Lung microvascular endothelial cell (primary cell): Measurements from ENCODE around the gene CRACR2B. TPM values are rescaled to one million over a fixed set of nuclear protein-coding genes. Genes with fewer than 3 reads are reported as not detected.

Source experiments
- DNase-seq, 2 donors: peaks; one replicate each; pipeline versions ENCODE4 v3.0.0 to v3.0.0-alpha.2; 2010; ENCODE audit warnings: low read depth in 2 of 2
- total RNA-seq: library from RNA; depleted of rRNA; stranded (reverse); fragments of >200 nt; gene quantifications from 2 replicates; pipeline ENCODE4 v1.2.1, GENCODE V29; 2014

CRACR2B gene
- total RNA-seq, 1 donor from 2014 or later = 15.9 TPM

DNA sequence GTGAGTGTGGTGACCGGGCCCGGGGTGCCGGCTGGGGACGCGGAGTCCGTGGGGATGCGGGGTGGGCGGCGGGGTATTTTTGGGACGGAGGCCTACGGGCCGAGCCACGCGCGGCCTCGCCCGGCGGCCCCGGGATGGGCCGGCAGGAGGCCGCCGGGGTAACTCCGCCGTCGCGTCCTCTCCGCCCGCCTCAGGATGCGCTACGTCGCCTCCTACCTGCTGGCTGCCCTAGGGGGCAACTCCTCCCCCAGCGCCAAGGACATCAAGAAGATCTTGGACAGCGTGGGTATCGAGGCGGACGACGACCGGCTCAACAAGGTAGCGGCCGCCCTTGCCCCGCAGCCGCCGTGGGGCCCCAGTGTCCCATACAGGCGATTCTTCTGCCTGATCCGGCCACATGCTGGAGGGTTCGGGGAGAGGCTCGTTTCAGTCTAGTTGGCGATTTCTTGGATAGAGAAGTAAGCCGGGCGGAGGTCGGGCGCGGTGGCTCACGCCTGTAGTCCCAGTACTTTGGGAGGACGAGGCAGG is 17.6 kb upstream of the CRACR2B start:
- no peak for DNase-seq

GRCh38 chr11:811446-812245 is 16.1 kb upstream of the CRACR2B start:
- DNase-seq = peak in 1 of 2 donors; percentile 59

DNA sequence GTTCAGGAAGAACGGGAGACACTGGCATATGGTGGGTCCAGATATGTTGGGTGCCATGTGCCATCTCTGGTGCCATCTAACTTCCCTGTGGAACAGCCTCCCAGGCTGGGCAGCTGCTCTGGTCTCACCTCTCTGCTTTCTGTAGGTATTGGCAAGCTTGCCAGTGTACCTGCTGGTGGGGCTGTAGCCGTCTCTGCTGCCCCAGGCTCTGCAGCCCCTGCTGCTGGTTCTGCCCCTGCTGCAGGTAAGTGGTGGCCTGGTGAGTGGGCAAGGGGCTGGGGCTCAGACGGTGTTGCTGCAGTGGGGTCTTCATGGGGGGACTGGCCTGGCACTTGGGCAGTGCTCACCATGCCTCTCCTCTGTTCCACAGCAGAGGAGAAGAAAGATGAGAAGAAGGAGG is 15.3 kb upstream of the CRACR2B start:
- no peak for DNase-seq

DNA sequence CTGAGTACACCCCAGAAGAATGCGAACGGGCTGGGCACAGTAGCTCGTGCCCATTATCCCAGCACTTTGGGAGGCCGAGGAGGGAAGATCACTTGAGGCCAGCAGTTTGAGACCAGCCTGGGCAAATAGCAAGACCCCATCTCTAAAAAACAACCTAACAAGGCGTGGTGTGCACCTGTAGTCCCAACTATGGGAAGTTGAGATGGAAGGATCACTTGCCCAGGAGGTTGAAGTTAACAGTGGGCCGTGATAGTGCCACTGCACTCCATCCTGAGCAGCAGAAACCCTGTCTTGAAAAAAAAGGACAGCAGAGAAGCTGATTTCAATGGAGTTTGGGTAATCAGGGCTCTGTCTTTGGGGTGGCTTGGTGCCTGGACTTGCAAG is 14.7 kb upstream of the CRACR2B start:
- DNase-seq = no peak

DNA sequence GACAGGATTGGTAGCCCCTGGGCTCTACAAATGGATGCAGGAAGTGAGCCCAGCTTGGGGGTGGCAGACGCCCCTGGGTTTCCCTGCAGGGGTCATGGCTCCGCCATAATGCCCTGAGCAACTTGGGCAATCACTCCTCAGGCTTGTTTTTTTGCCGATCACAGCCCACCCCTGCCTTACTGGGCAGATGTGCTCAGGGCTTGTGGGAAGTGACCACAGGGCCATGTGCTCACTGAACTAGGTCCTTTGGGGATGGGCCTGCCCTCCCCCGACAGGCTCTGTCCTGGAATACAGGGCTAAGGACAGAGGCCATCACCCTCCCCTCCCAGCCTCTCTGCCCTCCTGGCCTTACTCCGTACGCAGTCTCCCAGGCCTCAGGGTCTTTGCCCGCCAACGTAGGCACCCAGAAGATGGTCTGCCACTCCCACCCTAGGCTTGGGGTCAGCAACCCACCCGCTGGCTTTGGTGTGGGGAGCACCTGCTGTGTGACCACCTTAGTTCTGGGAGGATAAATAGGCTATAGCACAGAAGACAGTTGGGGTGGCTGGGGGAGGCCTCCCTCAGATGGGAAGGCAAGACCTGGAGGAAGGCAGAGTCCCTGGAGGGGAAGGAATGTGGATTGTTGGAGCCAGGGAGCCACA is 14.1 kb upstream of the CRACR2B start:
- DNase-seq = no peak

- no peak for DNase-seq
Observed at GRCh38 chr11:815675-816432, 11.9 kb upstream of the CRACR2B start.

DNA sequence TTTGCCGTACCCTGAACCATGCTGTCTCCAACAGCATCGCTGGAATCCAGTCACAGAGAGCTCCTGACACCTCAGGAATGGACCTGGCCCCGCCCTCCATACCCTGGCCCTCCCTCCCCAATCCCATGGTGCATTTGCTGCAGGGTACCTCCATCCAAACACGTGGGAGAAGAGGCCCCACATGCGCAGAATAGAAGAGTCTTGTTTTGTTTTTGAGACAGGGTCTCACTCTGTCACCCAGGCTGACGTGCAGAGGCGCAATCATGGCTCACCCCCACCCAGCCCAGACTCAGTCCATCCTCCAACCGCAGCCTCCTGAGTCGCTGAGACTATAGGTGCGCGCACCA is 11.3 kb upstream of the CRACR2B start:
- DNase-seq = no peak

DNA sequence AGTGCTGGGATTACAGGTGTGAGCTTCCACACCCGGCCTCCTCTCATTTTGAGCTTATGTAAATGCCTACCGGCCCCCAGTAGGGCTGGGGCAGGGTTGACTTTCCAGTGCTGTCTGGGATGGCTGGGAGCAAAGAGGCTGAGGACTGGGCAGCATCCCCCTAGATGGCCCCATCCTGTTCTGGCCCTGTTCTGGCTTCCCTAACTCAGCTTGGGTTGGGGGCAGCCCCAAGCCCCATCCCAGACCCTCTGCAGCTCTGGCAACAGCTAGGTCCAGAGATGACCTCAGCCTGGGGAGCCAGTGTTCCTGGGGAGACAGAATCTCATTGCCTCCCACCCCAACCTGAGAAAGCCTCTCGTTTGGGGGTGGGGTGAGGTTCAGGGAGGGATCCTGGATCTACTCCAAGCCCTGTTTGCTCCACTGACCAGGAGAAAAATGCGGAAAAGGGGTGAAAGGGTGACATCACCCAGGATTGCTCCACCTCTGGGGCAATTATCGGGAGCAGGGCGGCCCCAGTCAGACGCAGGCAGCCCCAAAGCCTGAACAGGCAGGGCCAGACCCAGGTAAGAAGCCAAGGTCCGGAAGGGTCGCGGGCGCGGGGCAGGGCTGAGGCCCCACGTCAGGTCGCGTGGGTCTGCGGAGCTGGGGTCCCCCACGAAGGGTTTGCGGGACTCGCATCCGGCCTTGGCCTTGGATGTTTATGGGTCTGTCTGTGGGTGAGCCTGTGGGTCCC is 9.2 kb upstream of the CRACR2B start, which contains the start of gene PNPLA2:
Gene PNPLA2 (plus strand): TSS at position 519 of the 733 bp plus-strand sequence. CDS start 805 bp downstream, outside the sequence.
- DNase-seq = no peak

- peak; percentile 89 to 93 for DNase-seq
Observed at GRCh38 chr11:819129-819931, 8.4 kb upstream of the CRACR2B start.

GRCh38 chr11:819943-820649 is 7.6 kb upstream of the CRACR2B start:
- DNase-seq = peak; percentile 77 to 92

- DNase-seq = peak in 1 of 2 donors; percentile 64
Observed at GRCh38 chr11:820655-821511, 6.8 kb upstream of the CRACR2B start.

DNA sequence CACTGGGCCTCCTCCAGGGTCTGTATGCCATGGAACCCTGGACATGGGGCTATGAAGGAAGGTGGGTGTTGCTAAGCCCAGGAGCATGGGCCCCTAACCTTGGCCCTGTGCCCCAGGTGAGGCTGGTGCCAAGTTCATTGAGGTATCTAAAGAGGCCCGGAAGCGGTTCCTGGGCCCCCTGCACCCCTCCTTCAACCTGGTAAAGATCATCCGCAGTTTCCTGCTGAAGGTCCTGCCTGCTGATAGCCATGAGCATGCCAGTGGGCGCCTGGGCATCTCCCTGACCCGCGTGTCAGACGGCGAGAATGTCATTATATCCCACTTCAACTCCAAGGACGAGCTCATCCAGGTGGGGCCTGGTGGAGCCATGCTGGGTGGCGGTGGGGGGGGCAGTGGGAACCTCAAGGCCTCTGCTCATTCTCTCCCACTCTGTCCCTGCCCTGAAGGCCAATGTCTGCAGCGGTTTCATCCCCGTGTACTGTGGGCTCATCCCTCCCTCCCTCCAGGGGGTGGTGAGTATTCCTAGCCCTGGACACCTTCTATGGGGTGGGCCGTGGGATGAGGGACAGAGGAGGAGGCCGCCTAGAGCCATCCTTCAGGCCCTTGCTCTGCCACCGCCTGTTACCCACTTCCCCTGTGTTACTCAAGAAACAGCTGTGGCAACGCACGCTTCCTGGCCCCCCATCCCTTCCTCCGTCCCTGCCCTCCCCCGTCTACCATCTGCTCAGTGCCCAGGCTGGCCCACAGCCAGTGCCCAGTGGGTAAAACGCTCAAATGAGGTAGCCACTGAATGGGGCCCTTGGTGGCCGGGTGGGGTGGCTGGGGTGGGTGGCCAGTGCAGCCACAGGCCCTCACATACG is 6.0 kb upstream of the CRACR2B start:
- no peak for DNase-seq

- no peak for DNase-seq
Observed at GRCh38 chr11:823441-824291, 4.1 kb upstream of the CRACR2B start.

DNA sequence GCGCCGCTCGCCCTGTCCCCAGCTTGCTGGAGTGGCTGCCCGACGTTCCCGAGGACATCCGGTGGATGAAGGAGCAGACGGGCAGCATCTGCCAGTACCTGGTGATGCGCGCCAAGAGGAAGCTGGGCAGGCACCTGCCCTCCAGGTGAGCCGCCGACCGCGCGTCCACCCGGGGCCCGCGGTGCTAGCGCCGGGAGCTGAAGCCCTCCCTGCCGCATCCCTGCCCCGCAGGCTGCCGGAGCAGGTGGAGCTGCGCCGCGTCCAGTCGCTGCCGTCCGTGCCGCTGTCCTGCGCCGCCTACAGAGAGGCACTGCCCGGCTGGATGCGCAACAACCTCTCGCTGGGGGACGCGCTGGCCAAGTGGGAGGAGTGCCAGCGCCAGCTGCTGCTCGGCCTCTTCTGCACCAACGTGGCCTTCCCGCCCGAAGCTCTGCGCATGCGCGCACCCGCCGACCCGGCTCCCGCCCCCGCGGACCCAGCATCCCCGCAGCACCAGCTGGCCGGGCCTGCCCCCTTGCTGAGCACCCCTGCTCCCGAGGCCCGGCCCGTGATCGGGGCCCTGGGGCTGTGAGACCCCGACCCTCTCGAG is 3.3 kb upstream of the CRACR2B start:
- no peak for DNase-seq

- no peak for DNase-seq
Observed at GRCh38 chr11:824942-825341, 2.8 kb upstream of the CRACR2B start.

- DNase-seq = no peak
Observed at GRCh38 chr11:825366-826226, 2.1 kb upstream of the CRACR2B start.
